Measurements from ENCODE around the gene SDCCAG8.

Gene SDCCAG8

GRCh38 chr1:243421784-243422183, 165.9 kb downstream of the SDCCAG8 start:
- no peak overlapping the region for H3K27ac ChIP-seq
- TF ChIP-seq ZFX (IDR thresholded peaks at IDR 0.05): no peak
- no peak for TF ChIP-seq CTCF (conservative IDR thresholded peaks at IDR 0.05)

- H3K27ac ChIP-seq: no peak overlapping the region
- TF ChIP-seq CTCF (conservative IDR thresholded peaks at IDR 0.05): no peak
- TF ChIP-seq ZFX (IDR thresholded peaks at IDR 0.05): no peak
These were observed 166.5 kb downstream of the SDCCAG8 start for GRCh38 chr1:243422362-243422761.

DNA sequence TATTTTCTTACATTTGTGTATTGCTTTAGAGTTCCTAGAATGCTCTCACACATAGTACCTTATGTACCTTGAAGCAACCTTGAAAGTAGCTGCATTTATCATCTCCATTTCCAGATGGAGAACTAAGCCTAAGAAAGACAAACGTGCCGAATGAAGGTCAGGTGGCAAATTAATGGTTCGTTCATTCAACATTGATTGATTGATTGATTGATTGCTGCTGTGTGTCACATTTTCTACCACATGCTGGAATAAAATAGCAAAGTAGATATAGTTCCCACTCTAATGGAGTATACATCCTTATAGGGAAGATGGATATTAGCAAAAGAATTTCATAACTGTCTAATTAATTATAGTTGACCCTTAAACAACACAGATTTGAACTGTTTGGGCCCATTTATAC, 172.2 kb downstream of the SDCCAG8 start:
- TF ChIP-seq CTCF (conservative IDR thresholded peaks at IDR 0.05) (no peak), ZFX (IDR thresholded peaks at IDR 0.05) (no peak)
- H3K27ac ChIP-seq: no peak overlapping the region

- no peak overlapping the region for H3K27ac ChIP-seq
- no peak for TF ChIP-seq CTCF (conservative IDR thresholded peaks at IDR 0.05)
- TF ChIP-seq ZFX (IDR thresholded peaks at IDR 0.05): no peak
These were observed 172.9 kb downstream of the SDCCAG8 start for GRCh38 chr1:243428617-243429342.

- no peak overlapping the region for H3K27ac ChIP-seq
- TF ChIP-seq CTCF (conservative IDR thresholded peaks at IDR 0.05) (no peak), ZFX (IDR thresholded peaks at IDR 0.05) (no peak)
These were observed 175.8 kb downstream of the SDCCAG8 start for GRCh38 chr1:243431591-243431990.

DNA sequence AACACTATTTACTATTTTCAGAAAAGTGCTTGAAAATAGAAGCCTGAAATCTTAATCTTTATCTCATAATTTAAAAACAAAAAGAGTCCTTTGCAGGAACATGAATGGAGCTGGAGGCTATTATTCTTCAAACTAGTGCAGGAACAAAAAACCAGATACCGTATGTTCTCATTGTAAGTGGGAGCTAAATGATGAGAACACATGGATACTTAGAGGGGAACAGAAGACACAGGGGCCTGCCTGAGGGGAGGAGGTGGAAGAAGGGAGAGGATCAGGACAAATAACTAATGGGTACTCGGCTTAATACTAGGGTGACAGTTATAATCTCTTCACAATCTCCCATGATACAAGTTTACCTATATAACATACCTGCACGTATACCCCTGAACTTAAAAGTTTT, 176.3 kb downstream of the SDCCAG8 start:
- TF ChIP-seq ZFX (IDR thresholded peaks at IDR 0.05) (no peak), CTCF (conservative IDR thresholded peaks at IDR 0.05) (no peak)
- H3K27ac ChIP-seq: no peak overlapping the region

GRCh38 chr1:243433737-243434370, 178.0 kb downstream of the SDCCAG8 start:
- TF ChIP-seq CTCF (conservative IDR thresholded peaks at IDR 0.05) (no peak), ZFX (IDR thresholded peaks at IDR 0.05) (no peak)

More at GRCh38 chr1:243433737-243434370, 178.0 kb downstream of the SDCCAG8 start:
- peak overlapping the region; percentile 71; the same call in 1 of the 2 replicates for H3K27ac ChIP-seq

All from C4-2B (cell line).